T-helper 22 cell (primary cell): Measurements from ENCODE around the gene CACTIN.
"Not testable (repeated sequence)": the region's sequence is repeated elsewhere in the genome, so short reads cannot be mapped to it uniquely, and the experiment has no call there.

Source experiments
- DNase-seq: peaks from one replicate; pipeline ENCODE4 v3.0.0-alpha.2; 2020; ENCODE audit warnings: low read depth

CACTIN gene

GRCh38 chr19:3646336-3647092 lies 19.9 kb upstream of the CACTIN start:
- no peak for DNase-seq

DNA sequence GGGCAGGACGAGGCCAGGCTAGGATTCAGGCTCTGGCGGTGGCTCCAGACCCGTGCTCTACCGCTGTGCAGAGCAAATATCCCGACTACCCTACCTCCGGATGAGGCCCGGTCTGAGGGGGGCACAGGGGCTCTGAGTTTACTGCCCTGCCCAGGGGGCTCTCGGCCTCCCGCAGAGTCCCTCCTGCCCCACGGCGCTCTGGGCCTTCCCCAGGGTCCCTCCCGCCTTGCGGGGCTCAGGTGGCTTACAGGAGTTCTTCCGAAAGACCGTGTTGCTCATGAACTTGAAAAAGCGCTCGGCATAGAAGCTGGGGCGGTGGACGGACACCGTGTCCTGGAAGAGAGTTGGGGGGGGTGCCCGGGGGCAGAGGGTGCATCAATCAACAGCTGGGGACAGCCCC lies 19.1 kb upstream of the CACTIN start:
- DNase-seq = no peak

- DNase-seq = no peak
These were observed 18.4 kb upstream of the CACTIN start for GRCh38 chr19:3645067-3645396.

- DNase-seq = no peak
These were observed 17.9 kb upstream of the CACTIN start for GRCh38 chr19:3644351-3645066.

- no peak for DNase-seq
These were observed 17.2 kb upstream of the CACTIN start for GRCh38 chr19:3643674-3644313.

DNA sequence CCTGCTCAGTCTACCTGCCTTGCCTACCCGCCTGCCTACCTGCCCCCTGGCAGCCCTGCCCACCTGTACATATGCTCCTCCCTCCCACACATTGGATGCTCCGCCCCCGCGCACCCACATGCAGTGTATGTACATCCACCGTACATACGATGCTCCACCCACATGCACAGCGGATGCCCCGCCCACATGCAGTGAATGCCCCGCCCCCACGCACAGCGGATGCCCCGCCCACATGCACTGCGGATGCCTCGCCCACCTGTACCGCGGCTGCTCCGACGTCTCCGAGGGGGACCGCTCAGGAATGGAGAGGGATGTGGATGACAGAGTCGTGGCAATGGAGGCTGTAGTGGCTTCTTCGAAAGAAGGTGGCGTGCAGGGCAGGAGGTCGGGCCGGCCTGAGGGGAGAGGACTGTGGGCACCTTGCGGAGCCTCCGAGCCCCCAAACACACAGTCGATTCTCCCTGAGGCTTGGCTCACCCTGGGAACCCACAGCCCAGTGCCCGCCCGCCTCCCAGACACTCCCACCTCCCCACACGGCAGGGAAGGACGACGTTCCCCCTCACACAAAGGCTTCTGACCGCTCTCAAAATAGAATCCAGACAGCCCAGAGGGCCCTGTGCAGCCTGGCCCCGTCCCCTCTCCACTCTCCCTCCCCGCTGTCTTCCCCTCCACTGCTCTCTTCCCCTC lies 16.5 kb upstream of the CACTIN start:
- DNase-seq = no peak

- DNase-seq = no peak
These were observed 15.7 kb upstream of the CACTIN start for GRCh38 chr19:3642296-3642695.

- no peak for DNase-seq
These were observed 15.1 kb upstream of the CACTIN start for GRCh38 chr19:3641515-3642269.

GRCh38 chr19:3639479-3639878 lies 12.9 kb upstream of the CACTIN start:
- no peak for DNase-seq

- DNase-seq = no peak
These were observed 11.9 kb upstream of the CACTIN start for GRCh38 chr19:3638208-3639193.

- no peak for DNase-seq
These were observed 11.0 kb upstream of the CACTIN start for GRCh38 chr19:3637621-3638020.

- no peak for DNase-seq
These were observed 10.4 kb upstream of the CACTIN start for GRCh38 chr19:3636962-3637361.

GRCh38 chr19:3636506-3636905 lies 9.9 kb upstream of the CACTIN start:
- no peak for DNase-seq

DNA sequence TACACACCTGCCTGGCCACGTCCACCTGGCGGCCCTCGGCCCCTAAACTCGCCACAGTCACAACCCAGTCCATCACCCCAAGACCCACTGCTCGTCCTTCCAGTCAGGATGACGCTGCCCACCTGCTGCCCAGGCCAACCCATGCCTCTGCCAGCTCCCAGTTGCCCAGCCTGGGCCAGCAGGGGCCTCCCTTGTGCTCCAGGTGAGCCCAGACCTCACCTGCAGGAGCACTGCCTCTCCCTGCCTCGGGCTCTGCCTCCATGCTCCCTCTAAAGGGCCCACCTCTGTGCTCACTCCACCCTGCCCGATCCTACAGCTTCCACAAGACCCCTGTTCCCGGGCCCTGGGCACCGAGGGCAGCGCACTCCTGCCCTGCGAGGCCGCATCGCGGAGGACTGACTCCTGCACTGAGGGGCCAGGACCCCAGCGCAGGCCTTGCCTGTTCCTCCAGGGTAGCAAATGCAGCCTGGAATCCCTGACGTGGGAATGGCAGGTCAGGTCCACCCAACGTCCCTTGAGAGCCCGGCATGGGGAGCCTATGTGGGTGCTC lies 8.0 kb upstream of the CACTIN start:
- no peak for DNase-seq

DNA sequence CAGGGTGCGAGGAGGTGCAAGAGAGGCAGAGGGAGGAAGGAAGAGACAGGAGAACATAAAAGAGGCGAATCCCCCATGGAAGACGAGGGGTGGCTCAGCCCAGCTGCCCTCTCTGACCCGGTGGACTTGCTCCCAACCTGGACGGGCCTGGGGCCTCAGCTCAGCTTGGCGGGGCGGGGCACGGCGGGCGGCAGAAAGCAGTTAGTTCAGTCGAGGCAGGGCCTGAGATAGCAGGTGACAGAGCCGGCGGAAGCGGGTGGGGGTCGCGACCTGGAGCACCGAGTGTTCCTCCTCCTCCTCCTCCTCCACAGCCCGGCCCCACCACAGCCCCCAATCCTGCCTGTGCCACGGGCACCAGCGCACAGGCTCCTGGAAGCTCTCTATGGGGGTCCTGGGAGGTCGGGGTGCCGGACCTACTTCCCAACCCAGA lies 7.0 kb upstream of the CACTIN start:
- no peak for DNase-seq

DNA sequence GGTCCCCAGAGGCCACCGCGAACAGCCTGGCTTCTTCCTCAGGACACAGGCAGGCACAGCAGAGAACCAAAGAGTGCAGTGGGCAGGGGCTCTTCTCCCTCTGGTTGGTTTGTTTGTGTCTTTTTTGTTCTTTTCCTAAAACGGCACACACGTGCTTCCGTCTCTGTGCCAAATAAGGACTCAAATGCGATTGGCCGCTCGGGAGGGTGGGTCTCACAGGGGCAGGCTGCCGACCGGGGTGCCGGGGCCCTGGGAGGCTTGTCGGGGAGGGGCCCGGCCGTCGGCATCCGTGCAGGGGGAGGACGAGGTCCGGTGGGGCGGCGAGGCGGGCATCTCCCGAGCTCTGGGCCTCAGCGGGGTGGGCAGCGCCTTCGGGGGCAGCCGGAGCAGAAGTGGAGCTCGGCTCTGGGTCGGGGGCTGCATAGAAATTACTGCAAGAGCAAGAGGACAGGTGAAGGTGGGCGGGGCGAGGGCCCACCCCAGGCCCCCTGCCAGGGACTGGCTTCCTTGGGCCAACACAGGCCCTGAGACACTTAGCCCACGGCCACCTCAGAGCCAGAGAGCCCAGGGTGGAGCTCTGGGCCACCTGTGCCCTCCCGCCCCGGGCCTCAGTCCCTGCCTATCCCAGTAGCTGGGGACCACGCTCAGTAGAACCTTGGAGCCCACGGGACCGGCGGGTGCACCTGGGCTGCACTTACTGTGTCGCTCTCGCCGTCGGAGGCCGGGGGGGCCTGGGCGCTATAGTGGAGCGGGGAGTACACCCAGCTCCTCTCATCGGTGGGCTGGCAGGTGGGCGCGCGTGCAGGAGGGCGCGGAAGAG lies 6.4 kb upstream of the CACTIN start:
- DNase-seq = no peak

- DNase-seq = no peak
These were observed 5.5 kb upstream of the CACTIN start for GRCh38 chr19:3632098-3632497.

DNA sequence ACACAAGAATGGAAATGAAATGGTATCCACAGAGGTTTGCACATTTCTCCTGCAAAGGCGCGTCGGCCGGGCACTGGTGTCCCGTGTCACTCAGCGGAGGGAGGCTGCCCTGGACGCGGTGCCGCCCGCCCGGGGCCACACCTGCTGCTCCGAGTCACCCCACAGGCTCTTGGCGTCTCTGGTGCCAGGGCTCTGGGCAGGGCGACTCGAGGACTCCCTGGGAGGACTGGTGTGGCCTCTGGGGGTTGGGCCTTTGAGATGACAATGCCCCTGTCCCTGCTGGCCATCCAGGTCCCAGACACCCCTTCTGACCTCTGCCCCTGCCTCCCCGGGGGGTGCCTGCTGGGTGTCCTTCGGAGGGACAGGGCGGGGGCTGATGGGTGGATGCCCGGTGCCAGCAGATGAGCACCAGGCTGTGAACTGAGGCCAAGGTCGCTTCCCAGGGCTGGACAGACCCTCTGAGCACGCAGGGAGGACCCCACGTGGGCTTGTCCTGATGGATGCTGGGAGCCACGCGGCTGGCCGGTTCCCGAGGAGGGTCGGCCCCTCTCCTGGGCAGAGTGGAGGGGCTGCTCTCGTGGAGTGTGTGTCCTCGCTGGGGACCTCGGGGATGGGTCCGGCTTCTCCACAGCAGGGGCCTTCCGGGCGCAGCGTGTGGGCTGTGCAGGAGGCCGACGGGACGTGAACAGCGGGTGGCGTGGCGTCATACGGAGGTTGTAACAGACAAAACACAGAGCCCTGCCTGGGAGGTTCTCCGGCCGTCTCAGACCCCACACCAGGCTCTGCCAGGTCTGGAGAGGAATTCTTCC lies 4.7 kb upstream of the CACTIN start:
- no peak for DNase-seq

- not testable (repeated sequence) for DNase-seq
These were observed 2.2 kb upstream of the CACTIN start for GRCh38 chr19:3628766-3629165.
